ENCODE results near the gene TMTC2. TPM values are rescaled to one million over a fixed set of nuclear protein-coding genes. Genes with fewer than 3 reads are reported as not detected.

The TMTC2 gene
- total and polyA plus RNA-seq, 2 donors (not counting 3 experiments of a cell fraction or from before 2014, with no cell fraction given) = 4.1 to 7.8 TPM

- H3K79me2 ChIP-seq (ENCODE audit: control insufficient read depth, insufficient read depth, low read length) = no peaks in the 10 kb centered on the region
- no peaks in the 10 kb centered on the region for H3K9me1 ChIP-seq (replicated peaks; ENCODE audit: control insufficient read depth, extremely low read depth, insufficient read depth, low read length)
- no peak for DNase-seq (ENCODE audit: low read depth, low spot score)
- no peak for FAIRE-seq
- H3K36me3 ChIP-seq (ENCODE audit: control insufficient read depth in 2 of 2, extremely low read depth in 1 of 2, insufficient read depth in 2 of 2, low read length in 2 of 2) = no peaks in the 10 kb centered on the region
- H4K20me1 ChIP-seq (replicated peaks; ENCODE audit: control insufficient read depth, extremely low read depth, insufficient read depth, low read length) = no peaks in the 10 kb centered on the region
- dilution Hi-C loops (cut with MboI; ENCODE audit: extremely low pct_ligation_motif_present, low sequenced_read_pairs) = no loop called here
- H3K27me3 ChIP-seq (ENCODE audit: control insufficient read depth in 2 of 2, insufficient read depth in 2 of 2, low read length in 2 of 2) = no peaks in the 10 kb centered on the region
- H3K4me3 ChIP-seq (replicated peaks in 1 of 3; ENCODE audit: insufficient read depth in 1 of 3, low read depth in 1 of 3, low read length in 3 of 3) = no peak overlapping the region
- intact Hi-C loops (cut with micrococcal nuclease) = no loop called here
- no TSS peak for BruUV-seq (replicated peaks)
- no peaks in the 10 kb centered on the region for H3K9me3 ChIP-seq (replicated peaks; ENCODE audit: control insufficient read depth, insufficient read depth, low read length)
- no peak overlapping the region for H3K4me2 ChIP-seq (ENCODE audit: insufficient read depth, low read length)
- no peak overlapping the region for H3K9ac ChIP-seq (replicated peaks; ENCODE audit: extremely low read depth, insufficient read depth, low read length)
- H3K4me1 ChIP-seq (ENCODE audit: control insufficient read depth, extremely low read depth, insufficient read depth, low read length) = no peaks in the 10 kb centered on the region
- H3K27ac ChIP-seq (ENCODE audit: insufficient read depth, low read depth, low read length) = no peak overlapping the region
- H2AFZ ChIP-seq (ENCODE audit: low read depth, low read length) = no peak overlapping the region
- no peak for TF ChIP-seq FOS (IDR thresholded peaks at IDR 0.05; ENCODE audit: borderline replicate concordance, insufficient read depth, low read length)
- TF ChIP-seq MYC (IDR thresholded peaks at IDR 0.05; ENCODE audit: low read depth, low read length) = no peak
- no peak for TF ChIP-seq JUN (IDR thresholded peaks at IDR 0.05; ENCODE audit: borderline replicate concordance, insufficient read depth, insufficient read length, low read depth)
- TF ChIP-seq MAX (IDR thresholded peaks at IDR 0.05; ENCODE audit: insufficient read depth, insufficient read length) = no peak
- no peak for TF ChIP-seq POLR2AphosphoS5 (IDR thresholded peaks at IDR 0.05; ENCODE audit: insufficient read depth, low read depth, low read length)
- TF ChIP-seq GATA2 (IDR thresholded peaks at IDR 0.05; ENCODE audit: insufficient read depth, insufficient read length, low read depth, low read length) = no peak
- TF ChIP-seq CTCF (IDR thresholded peaks at IDR 0.05; ENCODE audit: extremely low read depth in 1 of 2, insufficient read depth in 1 of 2, low read depth in 1 of 2, low read length in 2 of 2) = no peak
- no peak for TF ChIP-seq POLR2A (IDR thresholded peaks at IDR 0.05; ENCODE audit: low read depth, low read length)
- no peak for TF ChIP-seq EZH2 (IDR thresholded peaks at IDR 0.05; ENCODE audit: borderline replicate concordance, low read depth, low read length, severe bottlenecking)
- POLR2A ChIA-PET = no interaction called here
- CTCF ChIA-PET = no interaction called here
These were observed 48.4 kb upstream of the TMTC2 start for GRCh38 chr12:82638324-82638723.
